Subcutaneous abdominal adipose tissue (tissue), 5 donors: Measurements from ENCODE around the gene FBXL20.
A peak's percentile ranks its signal among the peaks of the same experiment; 100 is the strongest.
"Not testable (repeated sequence)": the region's sequence is repeated elsewhere in the genome, so short reads cannot be mapped to it uniquely, and the experiment has no call there.

Experiments used
- H3K27ac ChIP-seq: one replicate; pipeline ENCODE4 v1.7.0; 2013; ENCODE audit warnings: low read depth, mild to moderate bottlenecking, inconsistent platforms, low read length, moderate library complexity
- H3K27me3 ChIP-seq, 5 donors: one replicate each; pipeline ENCODE4 v1.7.0; 2013; ENCODE audit warnings: low read length in 5 of 5, inconsistent platforms in 1 of 5; ENCODE audit not compliant: control insufficient read depth in 5 of 5, insufficient read depth in 4 of 5
- H3K36me3 ChIP-seq, 5 donors: one replicate each; pipeline ENCODE4 v1.7.0; 2013; ENCODE audit warnings: low read length in 5 of 5; ENCODE audit not compliant: control insufficient read depth in 5 of 5, insufficient read depth in 5 of 5
- H3K4me1 ChIP-seq, 5 donors: one replicate each; pipeline ENCODE4 v1.7.0; 2013; ENCODE audit warnings: low read length in 5 of 5, mild to moderate bottlenecking in 3 of 5, moderate library complexity in 1 of 5; ENCODE audit not compliant: control insufficient read depth in 5 of 5, insufficient read depth in 5 of 5
- H3K4me3 ChIP-seq, 5 donors: one replicate each; pipeline ENCODE4 v1.7.0; 2013; ENCODE audit warnings: low read length in 5 of 5, low read depth in 1 of 5
- H3K9ac ChIP-seq, 5 donors: one replicate each; pipeline ENCODE4 v1.7.0; 2013; ENCODE audit warnings: low read length in 5 of 5, mild to moderate bottlenecking in 4 of 5, moderate library complexity in 3 of 5
- H3K9me3 ChIP-seq, 5 donors: one replicate each; pipeline ENCODE4 v1.7.0; 2013; ENCODE audit warnings: low read length in 5 of 5; ENCODE audit not compliant: control insufficient read depth in 5 of 5
- donor health status: healthy.
- donor health status: healthy.
- donor health status: healthy.
- donor health status: healthy.
- donor health status: healthy.

FBXL20 gene

DNA sequence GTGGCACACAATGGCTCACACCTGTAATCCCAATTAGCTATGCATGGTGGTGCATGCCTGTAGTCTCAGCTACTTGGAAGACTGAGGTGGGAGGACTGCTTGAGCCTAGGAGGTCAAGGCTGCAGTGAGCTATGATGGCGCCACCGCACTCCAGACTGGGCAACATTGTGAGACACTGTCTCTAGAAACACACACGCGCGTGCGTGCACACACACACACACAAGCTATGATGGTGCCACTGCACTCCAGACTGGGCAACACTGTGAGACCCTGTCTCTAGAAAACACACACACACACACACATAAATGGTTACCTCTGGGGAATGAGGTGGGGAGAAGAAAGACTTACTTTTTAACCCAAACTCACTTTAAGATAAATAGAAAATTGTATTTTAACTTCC, 16.4 kb downstream of the FBXL20 start:
- no peak overlapping the region for H3K4me3 ChIP-seq
- H3K27ac ChIP-seq, result no peak overlapping the region
- H3K9ac ChIP-seq, result no peak overlapping the region
- H3K9me3 ChIP-seq, result no peaks in the 10 kb centered on the region
- H3K4me1 ChIP-seq, result no peaks in the 10 kb centered on the region
- no peaks in the 10 kb centered on the region for H3K27me3 ChIP-seq
- peaks cover 2 to 8% (median 4%) of the 10 kb centered on the region in 5 donors for H3K36me3 ChIP-seq

GRCh38 chr17:39380144-39380543, 21.3 kb downstream of the FBXL20 start:
- no peak overlapping the region for H3K9ac ChIP-seq
- H3K4me3 ChIP-seq, result no peak overlapping the region
- H3K36me3 ChIP-seq, result no peaks in the 10 kb centered on the region
- no peak overlapping the region for H3K27ac ChIP-seq
- H3K27me3 ChIP-seq, result no peaks in the 10 kb centered on the region
- H3K9me3 ChIP-seq, result no peaks in the 10 kb centered on the region
- peaks cover 0 to 6% (median 3%) of the 10 kb centered on the region in 5 donors for H3K4me1 ChIP-seq

GRCh38 chr17:39376434-39376833, 25.0 kb downstream of the FBXL20 start:
- Histone ChIP-seq H3K9ac (no peak overlapping the region), H3K9me3 (no peaks in the 10 kb centered on the region), H3K27ac (no peak overlapping the region), H3K27me3 (no peaks in the 10 kb centered on the region), H3K4me3 (no peak overlapping the region), H3K36me3 (no peaks in the 10 kb centered on the region), H3K4me1 (peaks cover 0 to 6% (median 3%) of the 10 kb centered on the region in 5 donors)

DNA sequence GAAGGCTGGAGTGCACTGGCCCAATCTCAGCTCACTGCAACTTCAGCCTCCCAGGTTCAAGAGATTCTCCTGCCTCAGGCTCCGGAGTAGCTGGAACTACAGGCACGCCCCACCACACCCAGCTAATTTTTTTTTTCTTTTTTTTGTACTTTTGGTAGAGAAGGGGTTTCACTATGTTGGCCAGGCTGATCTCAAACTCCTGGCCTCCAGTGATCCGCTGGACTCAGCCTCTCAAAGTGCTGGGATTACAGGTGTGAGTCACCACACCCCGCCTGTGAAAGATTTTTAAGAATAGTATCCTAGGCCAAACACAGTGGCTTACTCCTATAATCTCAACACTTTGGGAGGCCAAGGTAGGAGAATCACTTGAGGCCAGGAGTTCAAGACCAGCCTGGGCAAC, 33.6 kb downstream of the FBXL20 start:
- not testable (repeated sequence) for H3K9me3 ChIP-seq, H3K36me3 ChIP-seq, H3K4me3 ChIP-seq, H3K9ac ChIP-seq, H3K27ac ChIP-seq, H3K27me3 ChIP-seq
- H3K4me1 ChIP-seq, result peaks cover 4 to 27% (median 17%) of the 10 kb centered on the region in 5 donors

DNA sequence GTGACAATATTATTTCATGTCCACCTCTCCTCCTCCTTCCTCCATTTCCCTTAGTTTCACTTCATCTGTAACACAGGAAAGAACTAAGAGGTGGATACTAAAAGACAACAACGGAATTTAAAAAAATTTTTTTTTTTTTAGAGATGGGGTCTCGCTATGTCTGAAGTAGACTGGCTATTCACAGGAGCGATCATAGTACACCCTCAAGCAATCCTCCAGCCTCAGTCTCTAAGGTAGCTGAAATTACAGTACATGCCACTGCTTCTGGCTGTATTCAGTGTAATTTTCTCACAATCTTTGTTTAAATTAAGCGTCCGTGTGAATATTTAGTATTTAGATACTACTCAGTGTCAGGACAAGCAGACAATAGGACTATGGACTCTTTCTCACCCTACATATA, 35.6 kb downstream of the FBXL20 start:
- H3K27ac ChIP-seq, result peak overlapping the region; percentile 50
- H3K9ac ChIP-seq, result peak overlapping the region in 1 of 5 donors; percentile 38
- peak overlapping the region in 1 of 5 donors; percentile 7 for H3K4me3 ChIP-seq
- no peaks in the 10 kb centered on the region for H3K27me3 ChIP-seq
- no peaks in the 10 kb centered on the region for H3K36me3 ChIP-seq
- H3K4me1 ChIP-seq, result peaks cover 4 to 31% (median 23%) of the 10 kb centered on the region in 5 donors
- H3K9me3 ChIP-seq, result no peaks in the 10 kb centered on the region

GRCh38 chr17:39365242-39365641, 36.2 kb downstream of the FBXL20 start:
- Histone ChIP-seq H3K27ac (peak overlapping the region; percentile 50), H3K4me1 (peaks cover 4 to 37% (median 28%) of the 10 kb centered on the region in 5 donors), H3K9ac (peak overlapping the region in 2 of 5 donors; percentile 19 to 45), H3K27me3 (no peaks in the 10 kb centered on the region), H3K36me3 (no peaks in the 10 kb centered on the region), H3K4me3 (peak overlapping the region in 1 of 5 donors; percentile 7), H3K9me3 (no peaks in the 10 kb centered on the region)

GRCh38 chr17:39364236-39365025, 37.0 kb downstream of the FBXL20 start:
- H3K9ac ChIP-seq, result no peak overlapping the region
- H3K9me3 ChIP-seq, result no peaks in the 10 kb centered on the region
- H3K27ac ChIP-seq, result peak overlapping the region; percentile 34
- H3K4me1 ChIP-seq, result peaks cover 4 to 37% (median 30%) of the 10 kb centered on the region in 5 donors
- no peaks in the 10 kb centered on the region for H3K27me3 ChIP-seq
- H3K4me3 ChIP-seq, result no peak overlapping the region
- no peaks in the 10 kb centered on the region for H3K36me3 ChIP-seq

GRCh38 chr17:39361064-39361463, 40.4 kb downstream of the FBXL20 start:
- Histone ChIP-seq H3K4me3 (no peak overlapping the region), H3K9ac (no peak overlapping the region), H3K36me3 (no peaks in the 10 kb centered on the region), H3K9me3 (no peaks in the 10 kb centered on the region), H3K4me1 (peaks cover 2 to 41% (median 34%) of the 10 kb centered on the region in 5 donors), H3K27ac (no peak overlapping the region), H3K27me3 (no peaks in the 10 kb centered on the region)

- H3K9ac ChIP-seq, result no peak overlapping the region
- H3K27me3 ChIP-seq, result no peaks in the 10 kb centered on the region
- H3K36me3 ChIP-seq, result no peaks in the 10 kb centered on the region
- no peak overlapping the region for H3K4me3 ChIP-seq
- H3K9me3 ChIP-seq, result no peaks in the 10 kb centered on the region
- no peak overlapping the region for H3K27ac ChIP-seq
- H3K4me1 ChIP-seq, result peaks cover 0 to 35% (median 29%) of the 10 kb centered on the region in 5 donors
Measured at GRCh38 chr17:39360537-39360936, 40.9 kb downstream of the FBXL20 start.

GRCh38 chr17:39359994-39360393, 41.4 kb downstream of the FBXL20 start:
- Histone ChIP-seq H3K4me3 (no peak overlapping the region), H3K27ac (no peak overlapping the region), H3K9ac (no peak overlapping the region), H3K9me3 (no peaks in the 10 kb centered on the region), H3K4me1 (peaks cover 0 to 31% (median 24%) of the 10 kb centered on the region in 5 donors), H3K36me3 (no peaks in the 10 kb centered on the region), H3K27me3 (no peaks in the 10 kb centered on the region)
